HepG2 (cell line): Measurements from ENCODE around the gene MTA3. TPM values are rescaled to one million over a fixed set of nuclear protein-coding genes. Genes with fewer than 3 reads are reported as not detected.

Source experiments
- ARID5B ChIP-seq: IDR thresholded peaks from 2 replicates; pipeline ENCODE4 v1.4.0; 2020; ENCODE audit warnings: mild to moderate bottlenecking, missing genetic modification reagents
- FUBP1 ChIP-seq: sonication (generic); formaldehyde crosslinking; IDR thresholded peaks from 2 replicates; pipeline ENCODE4 v1.5.1; 2020; ENCODE audit warnings: missing genetic modification reagents, mild to moderate bottlenecking, borderline replicate concordance
- GTF3A ChIP-seq: sonication (generic); formaldehyde crosslinking; conservative IDR thresholded peaks from 2 replicates; pipeline ENCODE4 v1.4.0; 2020; ENCODE audit warnings: mild to moderate bottlenecking, missing genetic modification reagents
- JUN ChIP-seq: sonication (generic); formaldehyde crosslinking; IDR thresholded peaks from 2 replicates; pipeline ENCODE4 v1.4.0; 2020; ENCODE audit warnings: mild to moderate bottlenecking, missing genetic modification reagents
- KMT2A ChIP-seq: sonication (generic); formaldehyde crosslinking; IDR thresholded peaks from 2 replicates; pipeline ENCODE4 v1.4.0; 2020; ENCODE audit warnings: missing genetic modification reagents
- MAF1 ChIP-seq: sonication (generic); formaldehyde crosslinking; IDR thresholded peaks from 2 replicates; pipeline ENCODE4 v1.5.0; 2020; ENCODE audit warnings: missing genetic modification reagents, borderline replicate concordance
- MEIS1 ChIP-seq: sonication (generic); formaldehyde crosslinking; IDR thresholded peaks from 2 replicates; pipeline ENCODE4 v1.9.0; 2021; ENCODE audit warnings: mild to moderate bottlenecking, missing genetic modification reagents, moderate library complexity, borderline replicate concordance
- MIXL1 ChIP-seq: IDR thresholded peaks from 2 replicates; pipeline ENCODE4 v1.6.1; 2016
- NFYC ChIP-seq: IDR thresholded peaks from 2 replicates; pipeline ENCODE4 v1.6.1; 2016; ENCODE audit warnings: missing genetic modification reagents, missing compliant biosample characterization
- POLR2AphosphoS2 ChIP-seq: IDR thresholded peaks from 2 replicates; pipeline ENCODE4 v1.6.1; 2011; ENCODE audit warnings: low read depth, low read length, improper control_type of control experiment
- TMF1 ChIP-seq: sonication (generic); formaldehyde crosslinking; IDR thresholded peaks from 2 replicates; pipeline ENCODE4 v1.8.1; 2022; ENCODE audit warnings: low read depth, missing genetic modification reagents
- U2AF2 ChIP-seq: fragments of 200-400 bp; formaldehyde crosslinking; IDR thresholded peaks from 2 replicates; pipeline ENCODE4 v1.6.1; 2017; ENCODE audit warnings: low read depth, mild to moderate bottlenecking, low read length
- ZFY ChIP-seq: sonication (generic); formaldehyde crosslinking; IDR thresholded peaks from 2 replicates; pipeline ENCODE4 v1.4.0; 2020; ENCODE audit warnings: missing genetic modification reagents
- polyA plus RNA-seq, 8 experiments: library from polyadenylated mRNA; depleted of rRNA in 3 of 8; stranded (reverse) in 7 of 8; unstranded in 1 of 8; fragments of >200 nt; fragmentation: Illumina TruSeq in 4 of 8; extraction: Trizol in 4 of 8; gene quantifications; 2 replicates each; pipeline versions ENCODE4 v1.2.1 to v1.2.3, GENCODE V29; 2011 to 2016; ENCODE audit warnings: low read depth in 4 of 8, missing spikeins in 1 of 8, mixed read lengths in 1 of 8; ENCODE audit not compliant: insufficient read depth in 1 of 8
- total RNA-seq, 5 experiments: library from RNA; depleted of rRNA; stranded (reverse); fragments of >200 nt; fragmentation: Illumina TruSeq; extraction: Trizol; gene quantifications; 2 replicates each; pipeline ENCODE4 v1.2.3, GENCODE V29; 2016; ENCODE audit warnings: low read depth in 1 of 5
- TF ChIP-seq, protein P1 (sequence below): sonication (generic); formaldehyde crosslinking; IDR thresholded peaks from 2 replicates; pipeline ENCODE4 v1.4.0; 2020; ENCODE audit warnings: missing genetic modification reagents
- TF ChIP-seq, protein P2 (sequence below): IDR thresholded peaks from 2 replicates; pipeline ENCODE4 v1.6.1; 2012; ENCODE audit warnings: low read depth, low read length, improper control_type of control experiment
- TF ChIP-seq, protein P3 (sequence below): IDR thresholded peaks from 2 replicates; pipeline ENCODE4 v1.6.1; 2016; ENCODE audit warnings: low read depth
- TF ChIP-seq, protein P4 (sequence below): sonication (generic); formaldehyde crosslinking; IDR thresholded peaks from 2 replicates; pipeline ENCODE4 v1.4.0; 2020; ENCODE audit warnings: missing genetic modification reagents

Gene MTA3
- total and polyA plus RNA-seq, 2 of the 13 experiments (the other 11 are each of a cell fraction or from before 2014, with no cell fraction given), result 48.8 to 77.8 TPM

DNA sequence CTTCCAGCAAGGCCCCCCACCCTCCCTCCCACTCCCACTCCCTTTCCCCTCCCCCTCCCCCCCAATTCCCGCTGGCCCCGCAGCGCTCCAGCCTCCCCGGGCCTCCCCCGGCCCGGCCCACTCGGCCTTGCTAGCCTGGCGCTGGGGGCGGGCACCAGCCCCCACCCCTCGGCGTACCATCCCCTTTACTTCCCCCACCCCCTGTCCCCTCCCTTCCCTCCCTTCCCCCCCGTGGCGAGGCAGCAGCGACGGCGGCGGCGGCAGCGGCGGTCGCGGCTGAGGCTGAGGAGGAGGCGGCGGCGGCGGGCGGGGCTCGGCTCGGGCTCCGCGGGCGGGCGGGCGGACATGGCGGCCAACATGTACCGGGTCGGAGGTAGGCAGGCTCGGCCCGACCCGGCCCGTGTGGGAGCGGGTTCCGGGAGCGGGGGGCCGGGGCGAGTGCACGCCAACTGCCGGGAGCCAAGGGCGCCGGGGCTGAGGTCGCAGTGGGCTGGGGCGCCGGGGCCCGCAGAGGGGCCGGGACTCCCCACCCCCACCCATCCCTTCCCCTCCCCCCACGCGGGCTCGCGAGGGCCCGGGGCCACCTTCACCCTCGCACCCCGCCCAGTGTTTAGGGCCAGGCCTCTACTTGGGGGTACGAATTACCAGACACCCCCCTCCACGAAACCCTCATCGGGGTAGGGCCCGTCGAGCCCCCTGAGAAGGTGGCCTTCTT lies at the start of gene MTA3 (continued):
- no peak for TF ChIP-seq ARID5B
- no peak for TF ChIP-seq FUBP1 (CRISPR knock-in tag)
- no peak for TF ChIP-seq KMT2A
- no peak for TF ChIP-seq JUN (CRISPR knock-in tag)
- TF ChIP-seq, protein P1, sequence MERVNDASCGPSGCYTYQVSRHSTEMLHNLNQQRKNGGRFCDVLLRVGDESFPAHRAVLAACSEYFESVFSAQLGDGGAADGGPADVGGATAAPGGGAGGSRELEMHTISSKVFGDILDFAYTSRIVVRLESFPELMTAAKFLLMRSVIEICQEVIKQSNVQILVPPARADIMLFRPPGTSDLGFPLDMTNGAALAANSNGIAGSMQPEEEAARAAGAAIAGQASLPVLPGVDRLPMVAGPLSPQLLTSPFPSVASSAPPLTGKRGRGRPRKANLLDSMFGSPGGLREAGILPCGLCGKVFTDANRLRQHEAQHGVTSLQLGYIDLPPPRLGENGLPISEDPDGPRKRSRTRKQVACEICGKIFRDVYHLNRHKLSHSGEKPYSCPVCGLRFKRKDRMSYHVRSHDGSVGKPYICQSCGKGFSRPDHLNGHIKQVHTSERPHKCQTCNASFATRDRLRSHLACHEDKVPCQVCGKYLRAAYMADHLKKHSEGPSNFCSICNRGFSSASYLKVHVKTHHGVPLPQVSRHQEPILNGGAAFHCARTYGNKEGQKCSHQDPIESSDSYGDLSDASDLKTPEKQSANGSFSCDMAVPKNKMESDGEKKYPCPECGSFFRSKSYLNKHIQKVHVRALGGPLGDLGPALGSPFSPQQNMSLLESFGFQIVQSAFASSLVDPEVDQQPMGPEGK (CRISPR knock-in tag), result peak; percentile 25; the same call in 1 of the 2 replicates
- TF ChIP-seq, protein P2, sequence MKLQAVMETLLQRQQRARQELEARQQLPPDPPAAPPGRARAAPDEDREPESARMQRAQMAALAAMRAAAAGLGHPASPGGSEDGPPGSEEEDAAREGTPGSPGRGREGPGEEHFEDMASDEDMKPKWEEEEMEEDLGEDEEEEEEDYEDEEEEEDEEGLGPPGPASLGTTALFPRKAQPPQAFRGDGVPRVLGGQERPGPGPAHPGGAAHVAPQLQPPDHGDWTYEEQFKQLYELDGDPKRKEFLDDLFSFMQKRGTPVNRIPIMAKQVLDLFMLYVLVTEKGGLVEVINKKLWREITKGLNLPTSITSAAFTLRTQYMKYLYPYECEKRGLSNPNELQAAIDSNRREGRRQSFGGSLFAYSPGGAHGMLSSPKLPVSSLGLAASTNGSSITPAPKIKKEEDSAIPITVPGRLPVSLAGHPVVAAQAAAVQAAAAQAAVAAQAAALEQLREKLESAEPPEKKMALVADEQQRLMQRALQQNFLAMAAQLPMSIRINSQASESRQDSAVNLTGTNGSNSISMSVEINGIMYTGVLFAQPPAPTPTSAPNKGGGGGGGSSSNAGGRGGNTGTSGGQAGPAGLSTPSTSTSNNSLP, result no peak
- no peak for TF ChIP-seq MEIS1 (CRISPR knock-in tag)
- TF ChIP-seq TMF1 (CRISPR knock-in tag), result no peak; the same call in 1 of the 2 replicates
- TF ChIP-seq U2AF2, result no peak
- TF ChIP-seq MIXL1 (CRISPR knock-in tag), result no peak
- TF ChIP-seq ZFY (CRISPR knock-in tag), result peak; percentile 12
- no peak for TF ChIP-seq POLR2AphosphoS2
- no peak for TF ChIP-seq GTF3A (CRISPR knock-in tag)
- TF ChIP-seq MAF1 (CRISPR knock-in tag), result no peak
- no peak for TF ChIP-seq NFYC (CRISPR knock-in tag)
- TF ChIP-seq, protein P3, sequence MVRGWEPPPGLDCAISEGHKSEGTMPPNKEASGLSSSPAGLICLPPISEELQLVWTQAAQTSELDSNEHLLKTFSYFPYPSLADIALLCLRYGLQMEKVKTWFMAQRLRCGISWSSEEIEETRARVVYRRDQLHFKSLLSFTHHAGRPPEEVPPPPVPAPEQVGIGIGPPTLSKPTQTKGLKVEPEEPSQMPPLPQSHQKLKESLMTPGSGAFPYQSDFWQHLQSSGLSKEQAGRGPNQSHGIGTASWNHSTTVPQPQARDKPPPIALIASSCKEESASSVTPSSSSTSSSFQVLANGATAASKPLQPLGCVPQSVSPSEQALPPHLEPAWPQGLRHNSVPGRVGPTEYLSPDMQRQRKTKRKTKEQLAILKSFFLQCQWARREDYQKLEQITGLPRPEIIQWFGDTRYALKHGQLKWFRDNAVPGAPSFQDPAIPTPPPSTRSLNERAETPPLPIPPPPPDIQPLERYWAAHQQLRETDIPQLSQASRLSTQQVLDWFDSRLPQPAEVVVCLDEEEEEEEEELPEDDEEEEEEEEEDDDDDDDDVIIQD, result no peak
- TF ChIP-seq, protein P4, sequence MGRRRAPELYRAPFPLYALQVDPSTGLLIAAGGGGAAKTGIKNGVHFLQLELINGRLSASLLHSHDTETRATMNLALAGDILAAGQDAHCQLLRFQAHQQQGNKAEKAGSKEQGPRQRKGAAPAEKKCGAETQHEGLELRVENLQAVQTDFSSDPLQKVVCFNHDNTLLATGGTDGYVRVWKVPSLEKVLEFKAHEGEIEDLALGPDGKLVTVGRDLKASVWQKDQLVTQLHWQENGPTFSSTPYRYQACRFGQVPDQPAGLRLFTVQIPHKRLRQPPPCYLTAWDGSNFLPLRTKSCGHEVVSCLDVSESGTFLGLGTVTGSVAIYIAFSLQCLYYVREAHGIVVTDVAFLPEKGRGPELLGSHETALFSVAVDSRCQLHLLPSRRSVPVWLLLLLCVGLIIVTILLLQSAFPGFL, result no peak
